CD4-positive, CD25-positive, alpha-beta regulatory T cell (primary cell): ENCODE results near the gene PRSS16. TPM values are rescaled to one million over a fixed set of nuclear protein-coding genes. Genes with fewer than 3 reads are reported as not detected.
"Not testable (repeated sequence)": the region's sequence is repeated elsewhere in the genome, so short reads cannot be mapped to it uniquely, and the experiment has no call there.

Experiments used
- ATAC-seq, 2 donors: fragments of 150-1000 bp; cut with Tn5 transposase; one replicate each; pipeline ENCODE4 v1.10.0; 2021; ENCODE audit warnings: low read depth in 2 of 2, moderate number of reproducible peaks in 2 of 2, moderate library complexity in 1 of 2
- DNase-seq, 3 donors: peaks; one replicate each; pipeline versions ENCODE4 v3.0.0 to v3.0.0-alpha.2; 2012 to 2022; ENCODE audit warnings: mixed read lengths in 1 of 3
- H3K27ac ChIP-seq: one replicate; pipeline ENCODE4 v1.7.0; 2013; ENCODE audit warnings: mild to moderate bottlenecking, low read length; ENCODE audit not compliant: insufficient read depth, poor library complexity, severe bottlenecking
- H3K27me3 ChIP-seq: one replicate; pipeline ENCODE4 v1.7.0; 2013; ENCODE audit warnings: low read length; ENCODE audit not compliant: control insufficient read depth, insufficient read depth
- H3K36me3 ChIP-seq: one replicate; pipeline ENCODE4 v1.7.0; 2013; ENCODE audit warnings: mild to moderate bottlenecking, low read length, moderate library complexity; ENCODE audit not compliant: control insufficient read depth, insufficient read depth
- H3K4me1 ChIP-seq: 2 replicates; pipeline ENCODE4 v1.7.0; 2013; ENCODE audit warnings: mild to moderate bottlenecking, low read length; ENCODE audit not compliant: insufficient read depth, control insufficient read depth, poor library complexity, severe bottlenecking
- H3K4me3 ChIP-seq: one replicate; pipeline ENCODE4 v1.7.0; 2013; ENCODE audit warnings: low read depth, mild to moderate bottlenecking, low read length, moderate library complexity
- H3K9me3 ChIP-seq, 2 experiments: 1 replicate in 1 of 2; 2 replicates in 1 of 2; pipeline ENCODE4 v1.7.0; 2013; ENCODE audit warnings: low read length in 2 of 2, mild to moderate bottlenecking in 1 of 2, moderate library complexity in 1 of 2; ENCODE audit not compliant: control insufficient read depth in 2 of 2
- H3K27ac Mint-ChIP-seq, 3 donors: one replicate each; pipeline ENCODE4 v1.8.0; 2020 to 2022; ENCODE audit warnings: mild to moderate bottlenecking in 3 of 3, mixed read lengths in 3 of 3, moderate library complexity in 2 of 3
- H3K27me3 Mint-ChIP-seq: one replicate; pipeline ENCODE4 v1.8.0; 2022; ENCODE audit warnings: mild to moderate bottlenecking, mixed read lengths
- H3K36me3 Mint-ChIP-seq: one replicate; pipeline ENCODE4 v1.8.0; 2020; ENCODE audit warnings: mixed read lengths
- H3K4me1 Mint-ChIP-seq, 4 donors: one replicate each; pipeline ENCODE4 v1.8.0; 2020 to 2022; ENCODE audit warnings: mixed read lengths in 4 of 4, mild to moderate bottlenecking in 1 of 4
- H3K4me3 Mint-ChIP-seq, 4 donors: one replicate each; pipeline ENCODE4 v1.8.0; 2020 to 2022; ENCODE audit warnings: mild to moderate bottlenecking in 4 of 4, mixed read lengths in 4 of 4, moderate library complexity in 3 of 4
- H3K9me3 Mint-ChIP-seq, 7 donors: one replicate each; pipeline ENCODE4 v1.8.0; 2020 to 2022; ENCODE audit warnings: mixed read lengths in 7 of 7, mild to moderate bottlenecking in 3 of 7, moderate library complexity in 2 of 7
- polyA plus RNA-seq, 4 donors: library from polyadenylated mRNA; unstranded; fragments of 300-500 nt; fragmentation: Illumina TruSeq; gene quantifications; one replicate each; pipeline ENCODE4 v1.2.3, GENCODE V29; 2021
- total RNA-seq: library from RNA; stranded (reverse); gene quantifications from one replicate; pipeline ENCODE4 v1.2.3, GENCODE V29; 2022

The PRSS16 gene
- 0.49 TPM for total RNA-seq
- 1 to 10 TPM in 1 of 4 donors, under 1 TPM in 3; 0.19 to 1.7 (median 0.49) TPM for polyA plus RNA-seq

- Mint-ChIP-seq H3K27me3 (peaks cover 48% of the 10 kb centered on the region), H3K9me3 (peaks cover 0 to 2% (median 0%) of the 10 kb centered on the region in 7 donors), H3K27ac (no peak within 1 kb of the TSS), H3K4me1 (peaks cover 0 to 17% (median 9%) of the 10 kb centered on the region in 4 donors), H3K4me3 (no peak within 1 kb of the TSS), H3K36me3 (no peaks in the 10 kb centered on the region)
- Histone ChIP-seq H3K4me3 (no peak within 1 kb of the TSS), H3K4me1 (peaks cover 18% of the 10 kb centered on the region), H3K27me3 (peaks cover 32% of the 10 kb centered on the region), H3K9me3 (no peaks in the 10 kb centered on the region), H3K27ac (no peak within 1 kb of the TSS), H3K36me3 (no peaks in the 10 kb centered on the region)
- DNase-seq (no peak), ATAC-seq (no peak)
These were observed at the start of gene PRSS16 for GRCh38 chr6:27247133-27247836. Gene PRSS16 (plus strand): TSS chr6:27247701. CDS start chr6:27247738, 37 bp downstream.

GRCh38 chr6:27205375-27206278, 41.9 kb upstream of the PRSS16 start:
- H3K4me1 Mint-ChIP-seq = peaks cover 0 to 15% (median 7%) of the 10 kb centered on the region in 4 donors
- H3K27ac Mint-ChIP-seq = no peak overlapping the region
- DNase-seq (peak in 1 of 3 donors; percentile 76), ATAC-seq (no peak)
- H3K36me3 ChIP-seq = no peaks in the 10 kb centered on the region
- H3K4me1 ChIP-seq = peaks cover 6% of the 10 kb centered on the region
- peaks cover 69% of the 10 kb centered on the region for H3K27me3 Mint-ChIP-seq
- H3K4me3 Mint-ChIP-seq = peak overlapping the region in 1 of 4 donors; percentile 13
- no peaks in the 10 kb centered on the region for H3K9me3 ChIP-seq
- peaks cover 0 to 10% (median 0%) of the 10 kb centered on the region in 7 donors for H3K9me3 Mint-ChIP-seq
- peaks cover 40% of the 10 kb centered on the region for H3K27me3 ChIP-seq
- peak overlapping the region; percentile 18 for H3K4me3 ChIP-seq
- peaks cover 3% of the 10 kb centered on the region for H3K36me3 Mint-ChIP-seq
- H3K27ac ChIP-seq = no peak overlapping the region

GRCh38 chr6:27206806-27207205, 40.7 kb upstream of the PRSS16 start:
- Histone ChIP-seq H3K36me3 (no peaks in the 10 kb centered on the region), H3K4me3 (no peak overlapping the region), H3K27me3 (peaks cover 41% of the 10 kb centered on the region), H3K4me1 (peaks cover 6% of the 10 kb centered on the region), H3K9me3 (no peaks in the 10 kb centered on the region), H3K27ac (no peak overlapping the region)
- Mint-ChIP-seq H3K27me3 (peaks cover 72% of the 10 kb centered on the region), H3K4me3 (peak overlapping the region in 1 of 4 donors; percentile 73), H3K36me3 (peaks cover 3% of the 10 kb centered on the region), H3K4me1 (peaks cover 0 to 15% (median 7%) of the 10 kb centered on the region in 4 donors), H3K27ac (no peak overlapping the region), H3K9me3 (peaks cover 0 to 14% (median 0%) of the 10 kb centered on the region in 7 donors)
- DNase-seq (no peak), ATAC-seq (no peak)

GRCh38 chr6:27208042-27208441, 39.5 kb upstream of the PRSS16 start:
- ATAC-seq = no peak
- peaks cover 3% of the 10 kb centered on the region for H3K36me3 Mint-ChIP-seq

GRCh38 chr6:27209196-27209595, 38.3 kb upstream of the PRSS16 start:
- DNase-seq = no peak
- peaks cover 0 to 15% (median 7%) of the 10 kb centered on the region in 4 donors for H3K4me1 Mint-ChIP-seq
- peaks cover 78% of the 10 kb centered on the region for H3K27me3 Mint-ChIP-seq
- no peak overlapping the region for H3K4me3 Mint-ChIP-seq
- peaks cover 3% of the 10 kb centered on the region for H3K36me3 Mint-ChIP-seq
- Histone ChIP-seq H3K27ac (no peak overlapping the region), H3K27me3 (peaks cover 37% of the 10 kb centered on the region), H3K4me1 (peaks cover 6% of the 10 kb centered on the region), H3K4me3 (no peak overlapping the region), H3K9me3 (no peaks in the 10 kb centered on the region), H3K36me3 (no peaks in the 10 kb centered on the region)
- ATAC-seq = no peak
- no peak overlapping the region for H3K27ac Mint-ChIP-seq
- peaks cover 0 to 16% (median 0%) of the 10 kb centered on the region in 7 donors for H3K9me3 Mint-ChIP-seq

More at GRCh38 chr6:27208042-27208441, 39.5 kb upstream of the PRSS16 start:
- H3K27me3 ChIP-seq = peaks cover 41% of the 10 kb centered on the region
- H3K4me1 Mint-ChIP-seq = peaks cover 0 to 15% (median 7%) of the 10 kb centered on the region in 4 donors
- peaks cover 76% of the 10 kb centered on the region for H3K27me3 Mint-ChIP-seq
- H3K27ac ChIP-seq = no peak overlapping the region
- no peaks in the 10 kb centered on the region for H3K9me3 ChIP-seq
- H3K4me1 ChIP-seq = peaks cover 6% of the 10 kb centered on the region
- no peak overlapping the region for H3K27ac Mint-ChIP-seq
- no peaks in the 10 kb centered on the region for H3K36me3 ChIP-seq
- H3K4me3 Mint-ChIP-seq = no peak overlapping the region
- H3K4me3 ChIP-seq = no peak overlapping the region
- no peak for DNase-seq
- H3K9me3 Mint-ChIP-seq = peaks cover 0 to 16% (median 0%) of the 10 kb centered on the region in 7 donors

- Mint-ChIP-seq H3K4me1 (peaks cover 0 to 15% (median 9%) of the 10 kb centered on the region in 4 donors), H3K27me3 (peaks cover 78% of the 10 kb centered on the region), H3K27ac (no peak overlapping the region), H3K4me3 (no peak overlapping the region), H3K9me3 (peaks cover 0 to 13% (median 0%) of the 10 kb centered on the region in 7 donors), H3K36me3 (peaks cover 3% of the 10 kb centered on the region)
- Histone ChIP-seq H3K4me3 (no peak overlapping the region), H3K9me3 (no peaks in the 10 kb centered on the region), H3K27ac (no peak overlapping the region), H3K4me1 (peaks cover 6% of the 10 kb centered on the region), H3K27me3 (peaks cover 35% of the 10 kb centered on the region), H3K36me3 (no peaks in the 10 kb centered on the region)
- no peak for DNase-seq
- ATAC-seq = no peak
These were observed 37.7 kb upstream of the PRSS16 start for GRCh38 chr6:27209659-27210269.

GRCh38 chr6:27213091-27213517, 34.4 kb upstream of the PRSS16 start:
- not testable (repeated sequence) for H3K4me3 Mint-ChIP-seq, H3K4me1 ChIP-seq, H3K36me3 Mint-ChIP-seq, DNase-seq, ATAC-seq, H3K27ac Mint-ChIP-seq, H3K4me3 ChIP-seq, H3K27ac ChIP-seq, H3K4me1 Mint-ChIP-seq, H3K9me3 Mint-ChIP-seq, H3K27me3 ChIP-seq, H3K9me3 ChIP-seq, H3K36me3 ChIP-seq
- peaks cover 56% of the 10 kb centered on the region for H3K27me3 Mint-ChIP-seq
